GM21360 (cell line): Measurements from ENCODE around the gene ADAMTS14.

Experiments used
- ATAC-seq: cut with Tn5 transposase; IDR thresholded peaks from one replicate; pipeline ENCODE4 v1.9.1; 2021; ENCODE audit warnings: mild to moderate bottlenecking, moderate library complexity; ENCODE audit not compliant: unreplicated experiment

Gene ADAMTS14

GRCh38 chr10:70782086-70782745 is 109.9 kb downstream of the ADAMTS14 start:
- ATAC-seq = no peak

GRCh38 chr10:70782746-70783680 is 110.7 kb downstream of the ADAMTS14 start:
- ATAC-seq = no peak

GRCh38 chr10:70784016-70784415 is 111.7 kb downstream of the ADAMTS14 start:
- no peak for ATAC-seq

- ATAC-seq = no peak
These were observed 112.2 kb downstream of the ADAMTS14 start for GRCh38 chr10:70784471-70784870.

GRCh38 chr10:70785190-70785589 is 112.9 kb downstream of the ADAMTS14 start, which contains the start of gene TBATA:
TSS of gene TBATA (minus strand) at chr10:70785377. CDS start at chr10:70783379, 1,998 bp downstream.
- ATAC-seq = no peak

GRCh38 chr10:70786799-70787415 is 114.6 kb downstream of the ADAMTS14 start:
- ATAC-seq = no peak

- ATAC-seq = no peak
These were observed 119.2 kb downstream of the ADAMTS14 start for GRCh38 chr10:70791386-70792039.

- no peak for ATAC-seq
These were observed 123.3 kb downstream of the ADAMTS14 start for GRCh38 chr10:70795613-70796012.

- ATAC-seq = no peak
These were observed 125.5 kb downstream of the ADAMTS14 start for GRCh38 chr10:70797840-70798239.

- ATAC-seq = no peak
These were observed 126.8 kb downstream of the ADAMTS14 start for GRCh38 chr10:70799124-70799523.

- ATAC-seq = no peak
These were observed 129.5 kb downstream of the ADAMTS14 start for GRCh38 chr10:70801854-70802253.

GRCh38 chr10:70803775-70804420 is 131.6 kb downstream of the ADAMTS14 start:
- ATAC-seq = no peak

- ATAC-seq = no peak
These were observed 132.1 kb downstream of the ADAMTS14 start for GRCh38 chr10:70804421-70804808.

GRCh38 chr10:70805619-70806215 is 133.4 kb downstream of the ADAMTS14 start:
- ATAC-seq = no peak

- ATAC-seq = no peak
These were observed 134.5 kb downstream of the ADAMTS14 start for GRCh38 chr10:70806841-70807240.

- no peak for ATAC-seq
These were observed 135.2 kb downstream of the ADAMTS14 start for GRCh38 chr10:70807556-70807955.

GRCh38 chr10:70809011-70809611 is 136.8 kb downstream of the ADAMTS14 start:
- no peak for ATAC-seq

- ATAC-seq = no peak
These were observed 137.4 kb downstream of the ADAMTS14 start for GRCh38 chr10:70809726-70810125.

GRCh38 chr10:70810967-70811366 is 138.7 kb downstream of the ADAMTS14 start:
- no peak for ATAC-seq

GRCh38 chr10:70811881-70812280 is 139.6 kb downstream of the ADAMTS14 start:
- no peak for ATAC-seq
